ENCODE measurements around the gene TRAFD1.

The TRAFD1 gene

DNA sequence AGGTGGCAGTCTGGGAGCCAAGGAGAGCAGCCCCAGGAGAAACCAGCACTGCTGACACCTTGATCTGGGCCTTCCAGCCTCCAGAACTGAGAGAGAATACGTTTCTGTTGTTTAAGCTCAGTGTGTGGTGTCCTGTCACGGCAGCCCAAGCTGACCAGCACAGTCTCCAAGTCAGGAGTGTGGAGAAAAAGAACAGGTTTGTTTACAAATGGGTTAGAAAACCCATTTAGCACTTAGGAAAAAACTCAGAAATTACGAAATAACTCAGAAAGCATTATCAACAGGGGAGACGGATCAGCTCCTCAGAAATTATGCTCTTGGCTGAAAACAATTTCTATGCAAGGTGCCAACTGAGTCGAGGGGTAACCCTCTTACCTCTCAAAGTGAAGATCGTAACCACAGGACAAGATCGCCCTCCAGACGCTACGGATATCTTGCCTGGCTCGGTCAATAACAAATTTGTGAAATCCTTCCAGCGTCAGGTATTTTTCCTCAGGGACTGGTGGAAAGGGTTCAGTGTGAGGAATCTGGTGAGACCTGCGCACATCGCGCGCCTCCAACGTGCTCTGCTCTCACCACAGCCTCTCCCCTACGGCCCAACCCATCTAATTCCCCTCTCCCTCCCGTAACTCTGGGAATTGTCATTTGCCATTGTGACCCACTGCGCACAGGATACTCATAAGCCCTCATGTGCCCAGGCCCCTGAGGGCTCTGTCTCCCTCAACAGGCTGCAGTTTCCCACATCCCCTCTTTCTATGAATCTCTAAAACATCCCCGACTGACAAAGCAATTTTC, 50.2 kb downstream of the TRAFD1 start:
- DNase-seq (ENCODE audit: low read depth in 1 of 2, low spot score in 1 of 2): no peak

DNA sequence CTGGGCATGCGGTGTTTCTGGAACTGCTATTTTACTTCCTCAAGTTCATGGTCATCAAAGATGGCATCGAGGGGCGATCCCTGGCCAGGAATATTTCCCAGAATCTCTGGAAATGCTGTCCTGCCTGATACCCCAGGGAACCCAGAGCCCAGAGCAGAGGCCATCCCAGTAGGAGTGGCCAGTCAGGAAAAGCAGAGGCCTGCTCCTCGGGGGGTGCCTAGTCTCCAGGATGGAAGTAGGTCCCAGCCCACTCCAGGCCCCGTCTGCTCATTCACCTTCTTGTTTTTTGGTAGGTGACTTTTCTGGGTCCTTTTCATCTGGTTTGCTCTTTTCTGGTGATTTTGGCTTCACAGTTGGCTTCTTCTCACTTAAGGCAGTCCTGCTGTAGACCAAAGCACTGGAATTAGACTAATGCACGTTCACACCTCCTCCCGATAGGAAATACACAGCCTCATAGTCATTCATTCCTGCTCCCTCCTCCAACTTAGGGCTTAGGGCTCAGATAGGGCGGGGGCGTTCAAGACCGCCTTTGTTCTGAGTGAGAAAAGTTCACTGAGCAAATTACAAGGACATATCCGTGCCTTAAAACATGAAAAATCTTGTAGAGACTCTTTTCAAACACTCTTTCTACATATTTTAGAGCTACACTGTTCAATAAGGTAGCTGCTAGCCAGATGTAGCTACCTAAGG, 51.1 kb downstream of the TRAFD1 start:
- no peak for DNase-seq (ENCODE audit: low read depth in 1 of 2, low spot score in 1 of 2)

DNA sequence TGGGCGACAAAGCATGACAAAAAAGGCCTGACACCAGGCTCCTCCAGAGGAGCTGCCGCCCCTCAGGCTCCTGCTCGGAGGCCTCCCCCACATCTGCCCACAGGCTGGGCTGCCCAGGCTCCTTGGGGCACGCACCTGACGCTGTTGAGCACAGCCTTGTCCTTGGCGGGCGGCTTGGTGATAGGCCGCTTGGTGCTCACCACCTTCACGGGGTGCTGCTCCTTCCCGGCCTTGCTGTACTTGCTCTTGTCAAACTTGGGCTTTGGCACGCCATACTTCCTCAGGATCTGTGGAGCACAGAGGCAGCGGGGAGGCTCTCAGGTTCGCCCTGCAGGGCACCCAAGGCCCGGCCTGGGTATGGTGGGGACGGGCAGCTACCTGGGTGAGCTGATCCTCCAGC, 53.4 kb downstream of the TRAFD1 start:
- no peak for DNase-seq (ENCODE audit: low read depth in 1 of 2, low spot score in 1 of 2)

DNA sequence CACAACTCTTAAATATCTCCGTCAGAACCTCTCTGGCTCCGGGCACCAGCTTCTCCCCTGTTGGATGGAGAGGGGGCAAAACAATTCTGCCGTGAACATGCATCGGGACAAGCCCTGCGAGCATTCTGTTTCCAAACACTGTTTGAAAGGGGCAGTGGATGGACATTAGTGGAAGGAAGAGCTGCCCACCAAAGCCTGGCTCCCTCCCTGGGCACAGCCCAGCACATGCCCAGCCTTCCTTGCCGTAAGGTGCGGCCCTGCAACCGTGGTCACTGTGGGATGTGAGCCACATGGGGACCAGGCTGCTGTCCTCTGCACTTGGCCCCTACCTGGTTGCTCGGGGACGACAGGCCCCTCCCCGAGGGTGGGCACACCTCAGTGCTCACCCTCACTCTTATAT, 54.0 kb downstream of the TRAFD1 start:
- DNase-seq (ENCODE audit: low read depth in 1 of 2, low spot score in 1 of 2): no peak

DNA sequence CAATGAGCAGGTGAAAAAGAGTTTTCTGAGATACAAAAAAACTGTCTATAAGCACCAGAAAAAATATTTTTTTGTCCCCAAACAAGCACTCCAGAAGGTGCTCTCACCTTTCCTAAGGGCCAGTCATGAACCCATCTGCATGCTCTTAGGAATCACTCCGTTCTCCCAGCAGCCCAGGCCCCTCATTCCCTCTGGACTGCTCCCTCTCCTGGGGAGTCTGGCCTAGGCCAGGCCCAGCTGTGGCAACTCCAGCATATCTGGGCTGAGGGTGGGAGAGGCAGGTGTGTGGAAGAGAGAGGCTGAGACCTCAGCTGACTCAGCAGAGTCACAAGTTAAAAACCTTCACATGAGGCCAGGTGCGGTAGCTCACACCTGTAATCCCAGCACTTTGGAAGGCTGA, 54.6 kb downstream of the TRAFD1 start:
- no peak for DNase-seq (ENCODE audit: low read depth in 1 of 2, low spot score in 1 of 2)

DNA sequence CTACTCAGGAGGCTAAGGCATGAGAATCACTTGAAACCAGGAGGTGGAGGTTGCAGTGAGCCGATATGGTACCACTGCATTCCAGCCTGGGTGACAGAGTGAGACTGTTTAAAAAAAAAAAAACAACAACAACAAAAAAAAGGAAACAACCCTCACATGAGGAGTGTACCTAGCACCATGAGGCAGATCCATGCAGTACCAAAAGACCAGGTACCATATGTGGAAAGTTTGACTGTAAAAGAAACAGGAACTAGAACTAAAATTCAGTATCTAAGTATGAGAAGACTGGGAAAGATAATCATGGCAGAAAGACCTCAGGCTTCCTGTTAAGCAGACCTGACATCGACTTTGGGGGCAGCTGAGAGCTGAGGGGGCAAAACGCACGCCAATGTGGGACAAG, 55.1 kb downstream of the TRAFD1 start:
- no peak for DNase-seq (ENCODE audit: low read depth in 1 of 2, low spot score in 1 of 2)

DNA sequence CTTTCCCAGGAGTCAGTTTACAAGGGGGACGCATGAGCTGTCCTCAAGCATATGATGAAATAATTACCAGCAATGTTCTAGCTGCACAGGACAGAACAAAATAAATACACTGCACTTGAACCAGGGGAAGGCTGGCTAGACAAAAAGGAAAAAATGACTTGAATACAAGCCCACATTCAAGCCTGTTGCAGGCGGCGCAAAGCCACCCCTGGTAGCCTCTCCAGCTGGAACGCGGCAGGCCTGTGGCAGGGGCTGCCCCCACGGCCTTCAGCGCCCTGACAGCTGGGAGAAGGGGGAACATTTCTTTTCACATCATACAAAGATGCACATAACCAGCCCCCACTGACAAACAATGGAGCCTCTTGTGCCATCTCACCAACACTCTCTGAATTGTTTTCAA, 57.1 kb downstream of the TRAFD1 start:
- no peak for DNase-seq (ENCODE audit: low read depth in 1 of 2, low spot score in 1 of 2)

DNA sequence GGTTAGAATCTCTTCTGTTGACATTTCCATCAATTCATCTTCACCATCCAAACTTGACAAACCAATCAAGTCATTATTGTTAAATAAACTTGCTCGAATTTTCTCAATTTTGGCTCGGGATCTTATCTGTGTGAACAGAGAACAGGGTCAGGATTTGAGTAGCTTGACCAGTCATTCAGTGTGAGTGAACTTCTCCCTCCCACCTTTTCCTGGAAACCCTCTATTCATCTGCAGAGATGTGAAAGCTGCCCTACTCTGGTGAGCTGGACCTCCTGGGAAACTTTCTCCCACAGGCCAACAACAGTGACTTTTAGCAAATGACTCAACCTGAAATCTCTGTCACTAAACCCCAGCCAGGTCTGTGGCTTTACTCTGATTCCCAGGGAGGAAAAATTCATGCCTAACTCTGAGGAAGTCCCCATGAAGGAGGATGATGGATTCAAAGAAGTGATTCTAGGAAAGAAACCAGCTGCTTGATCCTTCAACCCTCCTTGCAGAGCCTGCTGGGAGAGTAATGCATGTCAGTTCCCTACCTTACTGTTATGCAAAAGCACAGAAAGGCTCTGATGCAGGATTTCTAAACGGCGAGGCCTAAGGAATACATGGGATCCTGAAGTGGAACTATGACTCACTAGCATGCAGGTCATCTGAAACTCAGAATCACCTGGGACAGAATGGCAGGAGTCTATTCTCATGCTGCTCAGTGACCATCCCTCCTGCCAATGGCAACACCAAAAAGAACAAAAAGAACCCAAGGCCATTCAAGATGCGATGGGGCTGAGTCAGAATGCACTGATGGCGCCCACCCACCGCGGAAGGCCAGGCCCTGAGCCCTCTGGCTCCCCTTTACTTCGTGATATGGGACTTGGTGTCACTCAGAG, 58.0 kb downstream of the TRAFD1 start:
- DNase-seq (ENCODE audit: low read depth in 1 of 2, low spot score in 1 of 2): no peak

DNA sequence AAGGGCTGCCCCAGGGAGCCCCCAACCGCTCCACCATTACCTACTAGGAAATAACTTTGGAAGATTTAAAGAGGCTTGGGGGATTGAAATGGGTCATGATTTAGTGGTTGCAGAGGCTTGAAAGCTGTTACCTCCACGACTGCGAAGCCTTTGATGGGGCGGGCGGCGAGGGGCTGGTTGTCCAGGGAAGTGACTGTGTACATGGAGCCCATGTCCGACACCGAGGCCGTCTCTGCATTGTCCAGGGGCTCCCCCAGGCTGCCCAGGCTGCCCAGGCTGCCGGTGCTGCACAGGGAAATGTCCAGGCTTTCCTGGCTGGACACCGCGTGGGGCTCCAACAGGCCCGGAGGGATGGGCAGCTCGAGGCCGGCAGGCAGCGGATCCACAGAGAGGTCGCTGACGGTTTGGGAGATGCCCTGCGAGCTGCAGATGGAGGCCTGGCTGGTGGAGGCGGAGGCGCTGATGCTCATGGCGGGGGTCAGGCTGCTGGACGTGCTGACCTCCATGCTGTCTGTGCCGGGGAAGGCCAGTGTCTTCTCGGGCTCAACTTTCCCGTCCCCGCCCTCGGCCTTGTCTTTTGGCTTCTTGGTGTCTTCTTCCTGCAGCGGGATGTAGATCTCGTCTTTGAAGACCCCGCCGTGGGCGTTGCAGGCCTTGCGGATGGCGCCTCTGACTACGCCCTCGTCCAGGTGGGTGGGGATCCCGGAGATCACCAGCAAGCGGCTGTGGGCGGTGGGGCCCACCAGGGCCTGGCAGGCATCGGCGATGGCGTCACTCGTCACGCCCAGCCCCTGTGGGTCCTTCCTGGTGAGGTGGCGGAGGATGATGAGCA, 58.9 kb downstream of the TRAFD1 start:
- no peak for DNase-seq (ENCODE audit: low read depth in 1 of 2, low spot score in 1 of 2)

DNA sequence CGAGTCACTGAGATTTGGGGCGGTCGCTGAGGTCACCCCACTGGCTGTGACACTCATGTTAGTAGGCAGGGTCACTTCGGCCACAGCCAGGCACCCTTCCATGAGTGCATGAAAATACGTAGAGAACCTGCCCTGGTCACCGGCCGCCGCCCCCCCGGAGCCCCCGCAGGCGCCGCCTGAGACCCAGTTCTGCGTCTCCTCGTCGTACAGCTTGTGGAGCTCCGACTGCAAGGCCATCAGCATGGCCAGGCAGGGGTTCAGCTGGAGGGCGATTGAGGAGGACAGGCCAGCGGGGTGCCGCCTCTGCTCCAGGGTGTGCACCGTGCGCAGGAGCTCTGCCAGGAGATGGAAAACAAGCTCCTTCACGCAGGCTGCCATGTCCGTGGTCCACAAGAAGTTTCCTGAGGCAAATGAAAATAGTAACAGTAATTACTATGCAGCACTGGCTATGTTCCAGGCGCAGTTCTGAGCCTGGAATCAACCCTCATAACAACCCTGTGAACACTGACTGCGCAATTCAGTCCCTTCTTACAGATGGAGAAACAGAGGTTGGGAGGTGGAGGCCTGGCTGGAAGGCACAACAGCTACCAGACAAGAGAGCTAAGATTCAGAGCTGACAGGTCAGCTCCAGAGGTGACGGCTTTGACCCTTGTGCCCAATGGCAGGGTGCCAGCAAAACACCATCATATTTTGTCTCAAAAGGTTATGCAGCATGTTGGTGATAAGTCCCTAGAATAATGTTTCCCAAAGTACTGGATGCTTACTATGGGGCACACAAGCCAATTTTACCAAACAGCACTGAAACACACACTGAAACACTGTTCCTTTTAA, 59.9 kb downstream of the TRAFD1 start:
- no peak for DNase-seq (ENCODE audit: low read depth in 1 of 2, low spot score in 1 of 2)

DNA sequence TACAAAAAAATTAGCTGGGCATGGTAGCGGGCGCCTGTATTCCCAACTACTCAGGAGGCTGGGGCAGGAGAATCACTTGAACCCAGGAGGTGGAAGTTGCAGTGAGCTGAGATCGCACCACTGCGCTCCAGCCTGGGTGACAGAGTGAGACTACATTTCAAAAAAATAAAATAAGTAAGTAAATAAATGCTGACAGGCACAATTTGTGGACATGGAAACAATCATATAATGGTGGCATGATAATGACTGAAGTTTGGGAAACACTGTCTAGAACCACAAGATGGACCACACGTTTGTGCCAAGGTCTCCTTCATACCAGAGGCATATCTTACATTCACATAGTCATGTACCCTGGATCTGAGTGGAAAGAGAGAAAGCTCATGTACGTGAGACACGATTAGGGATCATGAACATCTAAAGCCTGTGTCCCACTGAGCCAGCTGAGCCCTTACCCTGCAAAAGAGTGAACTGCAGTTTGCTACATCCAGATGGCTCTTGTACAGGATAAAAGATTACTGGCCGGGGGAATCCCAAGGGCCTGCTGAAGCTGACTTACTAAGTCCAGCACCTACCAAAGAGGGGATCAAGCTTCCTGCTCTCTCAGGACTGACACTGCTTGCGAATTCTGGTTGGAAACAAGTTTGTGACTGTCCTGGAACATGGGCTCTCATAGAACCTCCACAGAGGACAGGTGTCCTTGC, 62.9 kb downstream of the TRAFD1 start:
- DNase-seq (ENCODE audit: low read depth in 1 of 2, low spot score in 1 of 2): no peak

DNA sequence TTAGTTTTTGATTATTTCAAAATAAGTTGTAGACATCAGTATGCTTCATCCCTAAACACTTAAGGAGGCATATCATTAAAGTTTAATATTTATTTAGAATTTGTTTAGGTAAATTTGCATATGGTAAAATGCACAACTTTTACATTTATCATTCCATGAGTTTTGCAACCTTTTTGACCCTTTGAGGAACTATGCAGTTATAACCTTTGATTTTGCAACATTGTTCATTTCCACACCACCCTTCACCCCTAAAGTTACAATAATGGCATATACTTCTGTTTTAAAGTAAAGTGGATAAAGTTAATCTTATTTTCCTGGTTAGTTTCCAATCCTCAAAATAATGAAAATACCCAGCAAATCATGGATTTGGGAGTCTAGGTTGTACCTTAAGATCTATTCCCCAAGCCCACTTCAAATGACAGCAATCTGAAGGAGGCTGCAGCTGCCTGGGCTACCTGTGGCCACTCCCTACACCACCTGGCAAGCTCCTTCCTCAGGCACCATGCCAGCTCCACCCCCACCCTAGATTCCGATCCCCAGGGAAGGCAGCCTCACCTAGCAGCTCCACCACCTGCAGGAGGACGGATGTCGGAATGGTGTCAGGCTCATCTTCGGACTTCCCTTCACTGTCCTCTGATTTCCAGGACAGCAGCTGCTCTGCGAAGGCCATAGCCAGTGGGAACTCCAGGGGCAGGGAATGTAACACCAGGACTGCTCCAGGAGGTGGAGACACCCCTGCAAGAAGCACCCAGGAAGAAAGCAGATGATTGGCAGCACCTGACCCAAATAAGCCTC, 65.1 kb downstream of the TRAFD1 start:
- no peak for DNase-seq (ENCODE audit: low read depth in 1 of 2, low spot score in 1 of 2)

DNA sequence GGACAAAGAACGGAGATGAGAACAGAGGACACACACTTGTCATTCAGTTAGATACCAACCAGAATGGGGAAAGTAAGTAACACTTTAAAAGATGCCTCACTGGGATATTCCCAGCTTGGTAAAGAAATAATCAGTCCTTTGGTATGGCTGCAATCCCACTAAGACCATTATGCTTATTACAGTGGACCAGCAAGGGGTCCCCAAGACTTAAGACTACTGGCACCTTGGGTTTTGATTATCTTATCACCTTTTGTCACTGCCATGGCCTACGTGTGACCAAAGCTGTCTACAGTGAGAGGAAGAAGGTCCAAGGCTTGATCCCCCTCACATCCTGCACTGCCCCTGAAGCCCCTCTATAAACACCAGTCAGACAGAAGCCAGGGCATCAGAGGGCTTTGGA, 65.8 kb downstream of the TRAFD1 start:
- DNase-seq (ENCODE audit: low read depth in 1 of 2, low spot score in 1 of 2): no peak

DNA sequence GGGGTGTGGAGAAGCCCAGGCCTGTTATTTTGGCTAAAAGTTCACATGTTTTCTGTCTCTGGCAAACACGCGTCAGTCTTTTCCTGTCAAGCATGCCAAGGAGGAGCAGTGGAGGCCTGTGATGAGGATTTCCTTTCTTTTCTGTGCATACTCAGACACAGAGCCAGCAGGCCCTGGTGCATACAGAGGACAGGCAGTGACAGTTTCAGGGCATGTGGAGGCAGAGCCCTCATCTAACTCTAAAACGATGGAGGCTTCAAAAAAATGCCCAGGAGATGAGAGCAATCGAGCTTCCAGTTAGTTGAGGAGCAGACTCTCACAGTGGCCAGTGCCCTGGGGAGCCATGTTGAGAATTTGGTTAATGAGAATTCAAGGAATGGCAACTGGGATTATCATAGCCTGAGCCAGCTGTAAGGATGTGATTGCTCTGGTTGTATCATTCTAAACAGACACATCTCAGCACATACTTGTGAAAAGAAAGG, 66.5 kb downstream of the TRAFD1 start:
- DNase-seq (ENCODE audit: low read depth in 1 of 2, low spot score in 1 of 2): no peak

DNA sequence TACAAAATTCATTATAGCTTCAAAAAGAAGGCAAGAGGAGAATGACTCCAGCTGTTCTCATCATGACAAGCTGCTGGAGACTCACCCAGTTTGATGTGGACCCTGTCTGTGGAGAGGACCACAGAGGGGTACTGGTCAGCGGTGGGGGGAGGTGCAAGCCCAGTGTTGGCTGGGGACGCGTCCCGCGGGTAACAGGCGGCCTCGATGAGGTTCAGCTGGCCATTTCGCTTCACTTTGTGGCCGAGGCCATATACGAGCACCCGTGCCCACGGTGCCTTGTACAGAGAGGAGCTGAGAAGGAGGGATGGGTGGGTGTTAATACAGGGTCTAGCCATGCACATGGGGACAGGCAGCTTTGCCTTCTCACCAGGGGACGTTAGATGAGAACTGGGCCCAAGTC, 67.1 kb downstream of the TRAFD1 start:
- DNase-seq (ENCODE audit: low read depth in 1 of 2, low spot score in 1 of 2): no peak

DNA sequence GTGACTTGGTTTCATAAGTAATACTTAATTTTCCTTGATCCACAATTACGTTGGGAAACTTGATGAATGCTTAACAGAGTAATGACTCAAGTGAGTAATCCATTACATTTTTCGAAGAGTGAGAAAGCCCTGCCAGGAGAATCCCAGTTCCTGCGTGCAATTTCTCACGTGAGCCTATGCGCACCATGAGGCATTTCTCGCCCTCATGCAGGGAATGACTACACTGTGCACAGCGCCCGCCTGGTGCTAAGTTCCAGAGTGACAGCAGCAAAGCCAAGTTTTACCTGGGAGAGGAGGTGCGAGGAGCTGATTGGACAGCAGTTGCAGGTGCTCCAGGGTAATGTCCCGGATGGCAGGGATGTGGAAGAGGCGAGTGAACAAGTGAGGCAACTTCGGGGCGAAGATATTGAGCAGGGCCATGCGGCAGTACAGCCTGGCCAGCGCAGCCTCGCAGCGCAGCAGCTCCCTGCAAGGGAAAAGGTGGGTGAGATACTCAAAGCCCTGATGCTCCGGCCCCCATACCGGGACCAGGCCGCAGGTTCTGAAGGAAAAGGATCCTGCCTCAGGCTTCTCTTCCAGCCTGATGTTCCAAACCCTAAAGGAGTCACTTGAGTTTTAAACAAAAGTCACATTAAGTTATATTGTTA, 69.4 kb downstream of the TRAFD1 start:
- DNase-seq (ENCODE audit: low read depth in 1 of 2, low spot score in 1 of 2): no peak

DNA sequence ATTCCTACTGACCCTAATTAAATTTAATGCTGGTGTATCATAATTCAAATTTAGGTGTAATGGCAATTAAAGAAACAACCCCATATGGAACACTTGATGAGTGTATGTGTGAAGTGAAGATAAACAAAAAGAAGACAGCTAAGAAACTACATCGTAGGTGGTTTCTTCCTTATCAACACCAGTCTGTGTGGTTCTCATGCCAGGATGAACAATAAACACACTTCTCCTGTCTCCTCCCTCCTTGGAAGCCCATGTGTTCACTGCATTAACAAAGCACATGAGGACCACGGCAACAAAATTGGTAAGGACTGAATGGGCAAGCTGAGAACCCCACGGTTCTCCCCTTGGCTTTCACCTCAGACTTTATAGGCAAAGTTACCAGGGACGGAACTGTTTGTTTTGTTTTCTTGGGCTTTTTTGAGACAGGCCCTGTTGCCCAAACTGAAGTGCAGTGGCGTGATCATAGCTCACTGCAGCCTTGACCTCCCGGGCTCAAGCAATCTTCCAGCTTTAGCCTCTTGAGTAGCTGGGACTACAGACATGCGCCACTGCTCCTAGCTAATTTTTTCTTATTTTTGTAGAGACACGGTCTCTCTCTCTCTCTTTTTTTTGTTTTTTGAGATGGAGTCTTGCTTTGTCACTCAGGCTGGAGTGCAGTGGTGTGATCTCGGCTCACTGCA, 71.0 kb downstream of the TRAFD1 start:
- no peak for DNase-seq (ENCODE audit: low read depth in 1 of 2, low spot score in 1 of 2)

Data from stimulated activated CD4-positive, alpha-beta T cell treated with anti-CD3 and anti-CD28 coated beads, Interleukin-15, amount 100 ng/mL, for 1 hour (primary cell).